Measurements from ENCODE around the gene AQP6.

The AQP6 gene

DNA sequence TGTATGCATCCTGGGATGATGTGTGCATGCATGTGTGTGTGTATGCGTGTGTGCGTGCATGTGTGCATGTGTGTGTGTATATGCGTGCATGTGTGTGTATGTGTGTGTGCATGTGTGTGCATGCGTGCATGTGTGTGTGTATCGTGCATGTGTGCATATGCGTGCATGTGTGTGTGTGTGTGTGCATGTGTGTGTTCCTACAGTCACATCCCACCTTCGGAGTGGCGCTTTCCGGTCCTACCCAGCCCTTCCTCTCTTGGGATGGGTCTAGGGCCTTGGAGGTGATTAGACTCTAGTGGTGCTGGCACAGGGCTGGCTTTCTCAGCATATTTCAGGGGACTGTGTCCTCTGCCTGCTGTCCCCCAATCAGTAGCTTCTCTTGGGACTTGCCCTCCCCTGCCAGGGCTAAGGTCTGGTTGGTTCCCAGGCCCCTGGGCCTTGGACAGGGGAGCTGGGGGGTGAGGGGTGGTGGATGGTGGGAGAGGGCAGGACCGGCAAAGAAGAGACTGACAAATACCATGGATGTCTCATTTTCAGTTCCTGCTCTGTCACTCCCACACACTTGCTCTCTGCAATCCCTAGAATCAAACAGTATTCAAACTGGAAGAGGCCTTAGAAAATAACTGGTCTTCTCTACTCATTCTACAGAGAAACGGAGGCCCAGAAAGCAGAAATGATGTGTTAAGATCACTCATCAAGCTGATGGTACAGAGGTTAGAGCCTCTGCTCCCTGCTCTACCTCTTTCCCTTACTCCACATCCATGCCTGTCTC, 47.1 kb upstream of the AQP6 start:
- TF ChIP-seq, protein P1, sequence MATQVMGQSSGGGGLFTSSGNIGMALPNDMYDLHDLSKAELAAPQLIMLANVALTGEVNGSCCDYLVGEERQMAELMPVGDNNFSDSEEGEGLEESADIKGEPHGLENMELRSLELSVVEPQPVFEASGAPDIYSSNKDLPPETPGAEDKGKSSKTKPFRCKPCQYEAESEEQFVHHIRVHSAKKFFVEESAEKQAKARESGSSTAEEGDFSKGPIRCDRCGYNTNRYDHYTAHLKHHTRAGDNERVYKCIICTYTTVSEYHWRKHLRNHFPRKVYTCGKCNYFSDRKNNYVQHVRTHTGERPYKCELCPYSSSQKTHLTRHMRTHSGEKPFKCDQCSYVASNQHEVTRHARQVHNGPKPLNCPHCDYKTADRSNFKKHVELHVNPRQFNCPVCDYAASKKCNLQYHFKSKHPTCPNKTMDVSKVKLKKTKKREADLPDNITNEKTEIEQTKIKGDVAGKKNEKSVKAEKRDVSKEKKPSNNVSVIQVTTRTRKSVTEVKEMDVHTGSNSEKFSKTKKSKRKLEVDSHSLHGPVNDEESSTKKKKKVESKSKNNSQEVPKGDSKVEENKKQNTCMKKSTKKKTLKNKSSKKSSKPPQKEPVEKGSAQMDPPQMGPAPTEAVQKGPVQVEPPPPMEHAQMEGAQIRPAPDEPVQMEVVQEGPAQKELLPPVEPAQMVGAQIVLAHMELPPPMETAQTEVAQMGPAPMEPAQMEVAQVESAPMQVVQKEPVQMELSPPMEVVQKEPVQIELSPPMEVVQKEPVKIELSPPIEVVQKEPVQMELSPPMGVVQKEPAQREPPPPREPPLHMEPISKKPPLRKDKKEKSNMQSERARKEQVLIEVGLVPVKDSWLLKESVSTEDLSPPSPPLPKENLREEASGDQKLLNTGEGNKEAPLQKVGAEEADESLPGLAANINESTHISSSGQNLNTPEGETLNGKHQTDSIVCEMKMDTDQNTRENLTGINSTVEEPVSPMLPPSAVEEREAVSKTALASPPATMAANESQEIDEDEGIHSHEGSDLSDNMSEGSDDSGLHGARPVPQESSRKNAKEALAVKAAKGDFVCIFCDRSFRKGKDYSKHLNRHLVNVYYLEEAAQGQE (IDR thresholded peaks at IDR 0.05; ENCODE audit: insufficient read depth in 1 of 2, low read depth in 2 of 2, low read length in 2 of 2) = no peak

DNA sequence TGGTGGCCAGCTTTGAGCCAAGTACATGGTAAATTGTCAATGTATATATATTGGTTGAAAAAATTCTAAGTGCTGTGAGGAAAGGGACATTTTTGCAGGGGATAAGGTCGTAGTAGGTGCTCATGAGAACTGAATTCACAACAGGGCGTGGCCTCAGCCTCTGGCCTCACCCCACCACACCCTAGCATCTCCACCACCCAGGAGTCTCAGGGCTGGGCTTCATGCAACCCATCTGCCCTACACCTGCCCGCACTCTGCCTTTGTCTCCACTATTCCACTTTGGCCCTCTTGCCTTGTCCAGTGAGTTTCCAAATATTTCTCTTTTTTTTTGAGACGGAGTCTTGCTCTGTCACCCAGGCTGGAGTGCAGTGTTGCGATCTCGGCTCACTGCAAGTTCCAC, 44.3 kb upstream of the AQP6 start:
- TF ChIP-seq, protein P1 (IDR thresholded peaks at IDR 0.05; ENCODE audit: insufficient read depth in 1 of 2, low read depth in 2 of 2, low read length in 2 of 2) = no peak
- TF ChIP-seq FOXP2 (optimal IDR thresholded peaks at IDR 0.05; ENCODE audit: borderline replicate concordance, extremely low read depth, extremely low read length, insufficient read depth) = no peak
- TF ChIP-seq POLR2AphosphoS5 (IDR thresholded peaks at IDR 0.05; ENCODE audit: low read depth, low read length) = no peak

DNA sequence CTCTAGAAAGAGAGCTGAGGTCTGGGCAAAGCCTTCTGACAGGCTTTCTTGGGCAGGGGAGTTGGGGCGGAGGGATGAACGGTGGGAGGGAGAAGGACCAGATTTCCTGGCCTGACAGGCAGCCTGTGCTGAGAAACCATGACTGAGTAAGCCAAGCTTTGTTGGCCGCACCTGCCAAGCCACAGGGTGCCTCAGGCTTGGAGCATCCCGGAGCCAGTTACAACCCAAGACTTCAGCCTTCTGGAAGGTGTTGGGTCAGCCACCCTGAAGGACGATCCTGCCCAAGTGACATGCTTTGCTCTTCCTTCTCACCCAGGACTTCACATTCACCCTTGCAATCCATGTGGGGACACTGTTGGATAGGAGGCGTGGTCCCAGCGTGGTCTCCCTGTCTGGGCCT, 43.2 kb upstream of the AQP6 start:
- TF ChIP-seq TAF1 (IDR thresholded peaks at IDR 0.05; ENCODE audit: borderline replicate concordance, insufficient read depth, low read length) (no peak), SIN3A (IDR thresholded peaks at IDR 0.05; ENCODE audit: borderline replicate concordance, insufficient read depth, low read length) (no peak), FOXP2 (optimal IDR thresholded peaks at IDR 0.05; ENCODE audit: borderline replicate concordance, extremely low read depth, extremely low read length, insufficient read depth) (no peak), POLR2AphosphoS5 (IDR thresholded peaks at IDR 0.05; ENCODE audit: low read depth, low read length) (no peak)
- TF ChIP-seq, protein P1 (IDR thresholded peaks at IDR 0.05; ENCODE audit: insufficient read depth in 1 of 2, low read depth in 2 of 2, low read length in 2 of 2) = no peak

DNA sequence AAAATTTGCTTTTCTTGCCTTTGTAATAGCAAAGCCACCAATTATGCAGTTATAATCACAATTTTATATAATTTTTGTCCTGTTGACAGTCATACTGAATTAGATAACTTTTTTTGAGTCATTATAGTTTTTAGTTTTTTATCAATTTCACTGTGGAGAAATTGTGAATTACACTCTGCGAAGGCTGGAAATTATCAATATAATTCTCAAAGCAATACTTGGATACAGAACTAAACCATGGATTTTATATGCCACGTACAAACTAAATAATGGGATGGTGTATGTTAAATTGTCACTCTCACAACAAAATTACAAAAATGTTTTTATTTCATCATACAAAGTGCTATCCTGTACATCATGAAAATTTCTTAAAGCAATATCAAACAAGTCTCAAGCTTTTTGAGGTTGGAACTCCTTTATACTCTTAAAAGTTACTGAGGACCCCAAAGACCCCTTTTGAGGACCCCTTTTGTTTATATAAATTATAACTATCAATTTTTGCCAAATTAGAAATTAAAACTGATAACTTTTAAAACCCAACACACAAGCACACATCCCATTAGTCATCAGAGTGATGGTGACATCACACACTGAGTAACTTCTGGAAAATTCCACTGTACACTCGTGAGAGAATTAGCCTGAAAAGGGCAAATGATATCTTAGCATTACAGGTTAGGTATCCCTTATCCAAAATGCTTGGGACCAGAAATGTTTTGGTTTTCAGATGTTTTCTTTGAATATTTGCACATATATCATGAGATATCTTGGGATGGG, 42.0 kb upstream of the AQP6 start:
- TF ChIP-seq, protein P1 (IDR thresholded peaks at IDR 0.05; ENCODE audit: insufficient read depth in 1 of 2, low read depth in 2 of 2, low read length in 2 of 2) = no peak
- TF ChIP-seq TAF1 (IDR thresholded peaks at IDR 0.05; ENCODE audit: borderline replicate concordance, insufficient read depth, low read length) (no peak), POLR2AphosphoS5 (IDR thresholded peaks at IDR 0.05; ENCODE audit: low read depth, low read length) (no peak), FOXP2 (optimal IDR thresholded peaks at IDR 0.05; ENCODE audit: borderline replicate concordance, extremely low read depth, extremely low read length, insufficient read depth) (no peak), SIN3A (IDR thresholded peaks at IDR 0.05; ENCODE audit: borderline replicate concordance, insufficient read depth, low read length) (no peak)
